ENCODE data around the gene GAL3ST1. TPM values are rescaled to one million over a fixed set of nuclear protein-coding genes. Genes with fewer than 3 reads are reported as not detected.

Gene GAL3ST1
- total and polyA plus RNA-seq, 10 of the 15 experiments (the other 5 are each of a cell fraction or from before 2014, with no cell fraction given): not detected

DNA sequence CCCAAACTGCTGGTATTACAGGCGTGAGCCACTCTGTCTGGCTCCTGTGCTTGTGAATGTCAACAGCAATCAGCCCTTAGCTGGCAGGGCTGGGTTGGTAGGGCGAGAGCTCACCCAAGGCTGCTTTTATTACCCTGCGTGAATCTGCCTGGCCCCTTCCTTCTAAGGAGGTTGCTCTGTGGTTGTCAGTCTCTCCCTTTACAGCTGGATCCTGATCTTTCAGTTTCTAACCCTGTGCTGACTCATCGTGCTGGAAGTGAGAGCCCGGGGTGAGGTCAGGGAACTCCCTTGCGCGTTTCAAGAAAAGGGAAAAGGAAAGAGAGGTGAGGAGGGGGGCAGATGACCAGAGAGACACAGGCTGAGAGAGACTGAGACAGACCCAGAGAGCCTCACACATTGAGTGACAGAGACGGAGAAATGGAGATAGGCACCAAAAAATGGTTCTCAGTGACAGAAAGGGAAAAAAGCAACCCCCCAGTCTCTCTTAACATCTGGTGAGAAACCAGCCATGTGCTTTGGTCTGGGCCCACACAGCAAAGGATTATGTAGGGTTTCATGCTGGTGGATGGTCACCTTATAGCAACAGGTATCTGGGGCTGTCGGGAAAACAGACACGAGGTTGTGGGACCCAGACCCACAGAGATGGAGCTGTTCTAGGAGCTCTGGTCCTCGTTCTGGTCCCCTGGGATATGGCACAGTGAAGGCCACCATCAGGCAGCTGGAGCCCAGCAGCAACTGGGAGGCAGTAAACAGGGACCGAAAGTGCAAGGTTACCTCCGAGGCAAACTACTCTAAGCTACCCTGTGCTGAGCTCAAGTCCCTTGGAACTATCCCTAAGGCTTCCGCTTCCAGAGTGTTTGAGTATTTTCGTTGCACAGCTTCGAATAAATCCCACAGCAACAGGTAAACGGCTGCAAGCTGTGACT lies 35.1 kb upstream of the GAL3ST1 start (continued):
- TF ChIP-seq, protein P1, sequence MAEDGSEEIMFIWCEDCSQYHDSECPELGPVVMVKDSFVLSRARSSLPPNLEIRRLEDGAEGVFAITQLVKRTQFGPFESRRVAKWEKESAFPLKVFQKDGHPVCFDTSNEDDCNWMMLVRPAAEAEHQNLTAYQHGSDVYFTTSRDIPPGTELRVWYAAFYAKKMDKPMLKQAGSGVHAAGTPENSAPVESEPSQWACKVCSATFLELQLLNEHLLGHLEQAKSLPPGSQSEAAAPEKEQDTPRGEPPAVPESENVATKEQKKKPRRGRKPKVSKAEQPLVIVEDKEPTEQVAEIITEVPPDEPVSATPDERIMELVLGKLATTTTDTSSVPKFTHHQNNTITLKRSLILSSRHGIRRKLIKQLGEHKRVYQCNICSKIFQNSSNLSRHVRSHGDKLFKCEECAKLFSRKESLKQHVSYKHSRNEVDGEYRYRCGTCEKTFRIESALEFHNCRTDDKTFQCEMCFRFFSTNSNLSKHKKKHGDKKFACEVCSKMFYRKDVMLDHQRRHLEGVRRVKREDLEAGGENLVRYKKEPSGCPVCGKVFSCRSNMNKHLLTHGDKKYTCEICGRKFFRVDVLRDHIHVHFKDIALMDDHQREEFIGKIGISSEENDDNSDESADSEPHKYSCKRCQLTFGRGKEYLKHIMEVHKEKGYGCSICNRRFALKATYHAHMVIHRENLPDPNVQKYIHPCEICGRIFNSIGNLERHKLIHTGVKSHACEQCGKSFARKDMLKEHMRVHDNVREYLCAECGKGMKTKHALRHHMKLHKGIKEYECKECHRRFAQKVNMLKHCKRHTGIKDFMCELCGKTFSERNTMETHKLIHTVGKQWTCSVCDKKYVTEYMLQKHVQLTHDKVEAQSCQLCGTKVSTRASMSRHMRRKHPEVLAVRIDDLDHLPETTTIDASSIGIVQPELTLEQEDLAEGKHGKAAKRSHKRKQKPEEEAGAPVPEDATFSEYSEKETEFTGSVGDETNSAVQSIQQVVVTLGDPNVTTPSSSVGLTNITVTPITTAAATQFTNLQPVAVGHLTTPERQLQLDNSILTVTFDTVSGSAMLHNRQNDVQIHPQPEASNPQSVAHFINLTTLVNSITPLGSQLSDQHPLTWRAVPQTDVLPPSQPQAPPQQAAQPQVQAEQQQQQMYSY (CRISPR knock-in tag; IDR thresholded peaks at IDR 0.05): no peak
- TF ChIP-seq JUNB (IDR thresholded peaks at IDR 0.05): peak; percentile 71
- 0 out of 2 replicates have a peak, but pooled peaks have one; percentile 13 for TF ChIP-seq IRF4 (IDR thresholded peaks at IDR 0.05; ENCODE audit: low read depth, low read length)
- TF ChIP-seq, protein P2, sequence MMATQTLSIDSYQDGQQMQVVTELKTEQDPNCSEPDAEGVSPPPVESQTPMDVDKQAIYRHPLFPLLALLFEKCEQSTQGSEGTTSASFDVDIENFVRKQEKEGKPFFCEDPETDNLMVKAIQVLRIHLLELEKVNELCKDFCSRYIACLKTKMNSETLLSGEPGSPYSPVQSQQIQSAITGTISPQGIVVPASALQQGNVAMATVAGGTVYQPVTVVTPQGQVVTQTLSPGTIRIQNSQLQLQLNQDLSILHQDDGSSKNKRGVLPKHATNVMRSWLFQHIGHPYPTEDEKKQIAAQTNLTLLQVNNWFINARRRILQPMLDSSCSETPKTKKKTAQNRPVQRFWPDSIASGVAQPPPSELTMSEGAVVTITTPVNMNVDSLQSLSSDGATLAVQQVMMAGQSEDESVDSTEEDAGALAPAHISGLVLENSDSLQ (IDR thresholded peaks at IDR 0.05): peak; percentile 86
- TF ChIP-seq, protein P3, sequence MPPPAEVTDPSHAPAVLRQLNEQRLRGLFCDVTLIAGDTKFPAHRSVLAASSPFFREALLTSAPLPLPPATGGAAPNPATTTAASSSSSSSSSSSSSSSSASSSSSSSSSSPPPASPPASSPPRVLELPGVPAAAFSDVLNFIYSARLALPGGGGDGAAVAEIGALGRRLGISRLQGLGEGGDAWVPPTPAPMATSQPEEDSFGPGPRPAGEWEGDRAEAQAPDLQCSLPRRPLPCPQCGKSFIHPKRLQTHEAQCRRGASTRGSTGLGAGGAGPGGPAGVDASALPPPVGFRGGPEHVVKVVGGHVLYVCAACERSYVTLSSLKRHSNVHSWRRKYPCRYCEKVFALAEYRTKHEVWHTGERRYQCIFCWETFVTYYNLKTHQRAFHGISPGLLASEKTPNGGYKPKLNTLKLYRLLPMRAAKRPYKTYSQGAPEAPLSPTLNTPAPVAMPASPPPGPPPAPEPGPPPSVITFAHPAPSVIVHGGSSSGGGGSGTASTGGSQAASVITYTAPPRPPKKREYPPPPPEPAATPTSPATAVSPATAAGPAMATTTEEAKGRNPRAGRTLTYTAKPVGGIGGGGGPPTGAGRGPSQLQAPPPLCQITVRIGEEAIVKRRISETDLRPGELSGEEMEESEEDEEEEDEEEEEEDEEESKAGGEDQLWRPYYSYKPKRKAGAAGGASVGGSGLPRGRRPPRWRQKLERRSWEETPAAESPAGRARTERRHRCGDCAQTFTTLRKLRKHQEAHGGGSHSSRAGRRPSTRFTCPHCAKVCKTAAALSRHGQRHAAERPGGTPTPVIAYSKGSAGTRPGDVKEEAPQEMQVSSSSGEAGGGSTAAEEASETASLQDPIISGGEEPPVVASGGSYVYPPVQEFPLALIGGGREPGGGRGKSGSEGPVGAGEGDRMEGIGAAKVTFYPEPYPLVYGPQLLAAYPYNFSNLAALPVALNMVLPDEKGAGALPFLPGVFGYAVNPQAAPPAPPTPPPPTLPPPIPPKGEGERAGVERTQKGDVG (CRISPR knock-in tag; IDR thresholded peaks at IDR 0.05): no peak
- TF ChIP-seq, protein P4, sequence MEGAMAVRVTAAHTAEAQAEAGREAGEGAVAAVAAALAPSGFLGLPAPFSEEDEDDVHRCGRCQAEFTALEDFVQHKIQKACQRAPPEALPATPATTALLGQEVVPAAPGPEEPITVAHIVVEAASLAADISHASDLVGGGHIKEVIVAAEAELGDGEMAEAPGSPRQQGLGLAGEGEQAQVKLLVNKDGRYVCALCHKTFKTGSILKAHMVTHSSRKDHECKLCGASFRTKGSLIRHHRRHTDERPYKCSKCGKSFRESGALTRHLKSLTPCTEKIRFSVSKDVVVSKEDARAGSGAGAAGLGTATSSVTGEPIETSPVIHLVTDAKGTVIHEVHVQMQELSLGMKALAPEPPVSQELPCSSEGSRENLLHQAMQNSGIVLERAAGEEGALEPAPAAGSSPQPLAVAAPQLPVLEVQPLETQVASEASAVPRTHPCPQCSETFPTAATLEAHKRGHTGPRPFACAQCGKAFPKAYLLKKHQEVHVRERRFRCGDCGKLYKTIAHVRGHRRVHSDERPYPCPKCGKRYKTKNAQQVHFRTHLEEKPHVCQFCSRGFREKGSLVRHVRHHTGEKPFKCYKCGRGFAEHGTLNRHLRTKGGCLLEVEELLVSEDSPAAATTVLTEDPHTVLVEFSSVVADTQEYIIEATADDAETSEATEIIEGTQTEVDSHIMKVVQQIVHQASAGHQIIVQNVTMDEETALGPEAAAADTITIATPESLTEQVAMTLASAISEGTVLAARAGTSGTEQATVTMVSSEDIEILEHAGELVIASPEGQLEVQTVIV (IDR thresholded peaks at IDR 0.05; ENCODE audit: borderline replicate concordance, partially characterized antibody): no peak
- 0 out of 2 replicates have a peak, but pooled peaks have one; percentile 10 for TF ChIP-seq JUND (IDR thresholded peaks at IDR 0.05; ENCODE audit: low read depth, low read length)
- no peak for TF ChIP-seq POLR2AphosphoS5 (IDR thresholded peaks at IDR 0.05; ENCODE audit: low read length)
- peak; percentile 37; the same call in 1 of the 2 replicates for TF ChIP-seq BCL11A (IDR thresholded peaks at IDR 0.05; ENCODE audit: low read depth, low read length)
- TF ChIP-seq, protein P5, sequence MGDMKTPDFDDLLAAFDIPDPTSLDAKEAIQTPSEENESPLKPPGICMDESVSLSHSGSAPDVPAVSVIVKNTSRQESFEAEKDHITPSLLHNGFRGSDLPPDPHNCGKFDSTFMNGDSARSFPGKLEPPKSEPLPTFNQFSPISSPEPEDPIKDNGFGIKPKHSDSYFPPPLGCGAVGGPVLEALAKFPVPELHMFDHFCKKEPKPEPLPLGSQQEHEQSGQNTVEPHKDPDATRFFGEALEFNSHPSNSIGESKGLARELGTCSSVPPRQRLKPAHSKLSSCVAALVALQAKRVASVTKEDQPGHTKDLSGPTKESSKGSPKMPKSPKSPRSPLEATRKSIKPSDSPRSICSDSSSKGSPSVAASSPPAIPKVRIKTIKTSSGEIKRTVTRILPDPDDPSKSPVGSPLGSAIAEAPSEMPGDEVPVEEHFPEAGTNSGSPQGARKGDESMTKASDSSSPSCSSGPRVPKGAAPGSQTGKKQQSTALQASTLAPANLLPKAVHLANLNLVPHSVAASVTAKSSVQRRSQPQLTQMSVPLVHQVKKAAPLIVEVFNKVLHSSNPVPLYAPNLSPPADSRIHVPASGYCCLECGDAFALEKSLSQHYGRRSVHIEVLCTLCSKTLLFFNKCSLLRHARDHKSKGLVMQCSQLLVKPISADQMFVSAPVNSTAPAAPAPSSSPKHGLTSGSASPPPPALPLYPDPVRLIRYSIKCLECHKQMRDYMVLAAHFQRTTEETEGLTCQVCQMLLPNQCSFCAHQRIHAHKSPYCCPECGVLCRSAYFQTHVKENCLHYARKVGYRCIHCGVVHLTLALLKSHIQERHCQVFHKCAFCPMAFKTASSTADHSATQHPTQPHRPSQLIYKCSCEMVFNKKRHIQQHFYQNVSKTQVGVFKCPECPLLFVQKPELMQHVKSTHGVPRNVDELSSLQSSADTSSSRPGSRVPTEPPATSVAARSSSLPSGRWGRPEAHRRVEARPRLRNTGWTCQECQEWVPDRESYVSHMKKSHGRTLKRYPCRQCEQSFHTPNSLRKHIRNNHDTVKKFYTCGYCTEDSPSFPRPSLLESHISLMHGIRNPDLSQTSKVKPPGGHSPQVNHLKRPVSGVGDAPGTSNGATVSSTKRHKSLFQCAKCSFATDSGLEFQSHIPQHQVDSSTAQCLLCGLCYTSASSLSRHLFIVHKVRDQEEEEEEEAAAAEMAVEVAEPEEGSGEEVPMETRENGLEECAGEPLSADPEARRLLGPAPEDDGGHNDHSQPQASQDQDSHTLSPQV (IDR thresholded peaks at IDR 0.05): no peak
- peak; percentile 63; the same call in 1 of the 2 replicates for TF ChIP-seq CBFB (IDR thresholded peaks at IDR 0.05; ENCODE audit: low read depth)
- TF ChIP-seq SUPT20H (IDR thresholded peaks at IDR 0.05; ENCODE audit: borderline replicate concordance, control insufficient read depth, low read depth, low read length): no peak
- TF ChIP-seq KAT2A (conservative IDR thresholded peaks at IDR 0.05; ENCODE audit: control insufficient read depth, low read depth, low read length): no peak

All from GM12878 (cell line).